NCI-H510A (cell line): Measurements from ENCODE around the gene HSD17B11.
"Not testable (repeated sequence)": the region's sequence is repeated elsewhere in the genome, so short reads cannot be mapped to it uniquely, and the experiment has no call there.

ENCODE experiments used
- DNase-seq: peaks from one replicate; lab custom pipeline; 2025; lab: John Stamatoyannopoulos, UW

HSD17B11 gene

DNA sequence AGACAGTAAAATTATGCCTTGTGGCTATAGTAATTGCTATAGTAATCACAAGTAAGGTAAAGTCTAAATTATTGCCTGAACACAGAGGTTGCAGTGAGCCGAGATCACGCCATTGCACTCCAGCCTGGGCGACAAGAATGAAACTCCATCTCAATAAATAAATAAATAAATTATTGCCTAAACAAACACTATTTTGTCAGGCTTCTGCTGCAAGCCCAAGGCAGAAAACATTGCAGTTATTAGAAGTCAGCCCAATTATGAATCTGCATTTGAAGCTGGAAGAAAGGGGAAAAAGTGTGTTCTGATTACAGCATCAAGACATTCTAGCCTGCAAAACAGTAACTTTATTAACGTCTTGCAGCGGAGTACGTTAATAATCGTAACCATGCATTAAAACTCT lies 85.4 kb downstream of the HSD17B11 start:
- DNase-seq = no peak

DNA sequence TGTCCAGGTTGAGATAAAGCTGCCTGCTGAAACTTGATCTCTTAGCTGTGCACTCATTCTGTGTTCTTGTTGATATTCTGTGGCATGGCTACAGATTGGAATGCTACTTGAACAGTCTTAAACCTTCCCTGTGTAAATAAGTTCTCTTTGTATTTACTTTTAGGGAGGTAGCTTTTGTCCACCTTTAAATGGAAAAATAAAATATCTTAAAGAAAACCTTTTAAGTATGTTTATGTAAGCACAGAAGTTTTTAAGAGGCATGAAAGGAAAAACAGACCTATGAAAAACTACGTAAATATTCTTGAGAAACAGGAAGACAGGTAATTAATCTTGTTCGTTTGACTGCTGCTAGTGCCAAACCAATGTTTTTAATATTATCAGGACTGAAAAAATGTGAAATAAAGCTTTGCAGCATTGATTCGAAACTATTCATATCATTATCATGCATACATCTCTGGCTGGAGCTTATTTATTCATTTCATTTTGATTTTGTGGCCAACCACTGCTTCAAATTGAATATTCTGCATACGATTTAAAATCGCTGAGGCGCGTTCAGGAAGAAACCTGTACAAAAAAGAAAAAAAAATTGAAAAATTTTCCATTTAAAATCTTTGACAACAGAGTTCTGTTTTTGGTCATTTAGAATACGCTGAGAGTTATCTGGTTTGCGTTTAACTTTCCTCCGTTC lies 86.1 kb downstream of the HSD17B11 start:
- DNase-seq = no peak

DNA sequence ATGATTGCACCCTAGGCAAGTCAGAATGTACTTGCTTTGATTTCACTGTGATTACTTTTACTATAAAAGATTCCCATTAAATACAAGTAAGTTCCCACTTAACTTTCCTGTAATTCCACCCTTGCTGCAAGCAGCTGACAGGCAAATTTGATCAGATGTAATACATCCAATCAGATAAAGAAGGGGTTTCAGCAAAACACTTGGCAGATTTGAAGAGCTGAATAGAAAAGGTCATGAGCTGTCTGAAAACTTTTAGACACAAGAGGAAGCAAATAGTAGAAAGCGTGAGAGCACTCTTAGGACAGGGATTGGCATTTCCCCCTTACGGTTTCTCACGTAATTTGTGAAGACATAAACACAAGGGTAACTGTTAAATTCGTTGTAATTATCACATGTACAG lies 91.1 kb downstream of the HSD17B11 start:
- DNase-seq = no peak

DNA sequence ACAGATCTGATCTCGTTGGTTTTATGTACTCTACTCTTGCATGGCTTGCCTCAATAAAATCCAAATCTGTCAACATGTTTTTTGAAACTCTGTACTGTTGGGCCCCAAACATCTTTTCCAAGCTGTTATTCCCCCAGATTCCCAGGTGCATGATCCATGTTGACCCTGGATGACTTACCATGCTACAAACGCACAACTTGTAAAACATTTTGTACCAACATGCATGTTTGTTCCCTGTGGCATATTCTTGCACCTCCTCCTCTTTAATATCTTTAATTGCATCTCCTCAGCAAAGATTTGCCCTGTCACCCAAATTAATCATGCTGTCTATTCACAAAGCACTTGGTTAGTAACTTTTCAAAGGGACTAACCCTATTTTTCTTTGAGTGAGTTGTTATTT lies 92.6 kb downstream of the HSD17B11 start:
- DNase-seq = no peak

DNA sequence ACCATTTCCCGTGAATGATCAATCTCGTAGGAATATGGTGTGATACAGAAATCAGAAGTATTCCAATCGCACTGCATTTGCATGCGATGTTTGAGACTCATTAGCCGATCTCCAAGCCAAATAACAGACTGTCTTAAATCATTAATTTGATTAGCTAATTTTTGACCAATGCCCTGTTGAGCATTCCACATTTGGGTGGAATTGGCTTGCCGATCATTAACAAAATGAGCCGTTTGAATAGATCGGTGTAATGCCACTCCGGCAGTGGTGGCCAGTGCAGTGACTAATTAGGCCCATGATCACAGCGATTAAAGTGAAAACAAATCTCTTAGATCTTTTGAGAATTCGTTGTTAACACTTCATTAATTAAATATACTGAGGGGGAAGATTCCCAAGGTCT lies 96.1 kb downstream of the HSD17B11 start:
- DNase-seq = not testable (repeated sequence)

DNA sequence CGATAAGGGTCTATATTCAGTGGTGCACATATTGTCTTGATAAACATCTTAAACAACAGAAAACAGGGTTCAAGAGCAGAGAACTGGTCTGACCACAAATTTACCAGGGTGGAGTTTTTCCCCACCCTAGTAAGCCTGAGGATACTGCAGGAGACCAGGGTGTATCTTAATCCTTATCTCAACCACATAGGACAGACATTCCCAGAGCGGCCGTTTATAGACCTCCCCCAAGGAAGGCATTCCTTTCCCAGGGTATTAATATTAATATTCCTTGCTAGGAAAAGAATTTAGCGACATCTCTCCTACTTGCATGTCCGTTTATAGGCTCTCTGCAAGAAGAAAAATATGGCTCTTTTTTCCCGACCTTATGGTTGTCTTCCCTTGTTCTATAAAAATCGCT lies 97.1 kb downstream of the HSD17B11 start:
- not testable (repeated sequence) for DNase-seq

DNA sequence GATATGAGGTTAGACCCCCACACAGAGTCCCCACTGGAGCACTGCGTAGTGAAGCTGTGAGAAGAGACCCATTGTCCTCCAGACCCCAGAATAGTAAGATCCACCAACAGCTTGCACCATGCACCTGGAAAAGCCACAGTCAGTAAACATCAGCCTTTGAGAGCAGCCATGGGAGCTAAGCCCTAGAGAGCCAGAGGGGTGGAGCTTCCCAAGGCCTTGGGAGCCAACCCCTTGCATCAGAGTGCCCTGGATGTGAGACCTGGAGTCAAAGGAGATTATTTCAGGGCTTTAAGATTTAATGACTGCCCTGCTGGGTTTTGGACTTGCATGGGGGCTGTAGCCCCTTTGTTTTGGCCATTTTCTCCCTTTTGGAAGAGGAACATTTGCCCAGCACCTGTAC lies 104.0 kb downstream of the HSD17B11 start:
- no peak for DNase-seq
